Adrenal gland (tissue), 5 donors: ENCODE results near the gene GRM5.

Source experiments
- POLR2A ChIP-seq, 2 donors: fragments of 450-650 bp; IDR thresholded peaks; one replicate each; pipeline ENCODE4 v1.6.1; 2017; ENCODE audit warnings: antibody characterized with exemption in 2 of 2, mild to moderate bottlenecking in 2 of 2, moderate library complexity in 1 of 2
- TF ChIP-seq, protein P1 (sequence below), 6 experiments: fragments of 450-650 bp in 4 of 6; fragments of 200-600 bp in 2 of 6; sonication (generic) in 1 of 6; IDR thresholded peaks; 1 replicate in 5 of 6; 2 replicates in 1 of 6; pipeline versions ENCODE4 v1.5.1 to v1.8.0; 2016 to 2021; ENCODE audit warnings: antibody characterized with exemption in 6 of 6, mild to moderate bottlenecking in 2 of 6, moderate library complexity in 1 of 6
- donor health status: DM: no; HTN: no; CAD: no.

DNA sequence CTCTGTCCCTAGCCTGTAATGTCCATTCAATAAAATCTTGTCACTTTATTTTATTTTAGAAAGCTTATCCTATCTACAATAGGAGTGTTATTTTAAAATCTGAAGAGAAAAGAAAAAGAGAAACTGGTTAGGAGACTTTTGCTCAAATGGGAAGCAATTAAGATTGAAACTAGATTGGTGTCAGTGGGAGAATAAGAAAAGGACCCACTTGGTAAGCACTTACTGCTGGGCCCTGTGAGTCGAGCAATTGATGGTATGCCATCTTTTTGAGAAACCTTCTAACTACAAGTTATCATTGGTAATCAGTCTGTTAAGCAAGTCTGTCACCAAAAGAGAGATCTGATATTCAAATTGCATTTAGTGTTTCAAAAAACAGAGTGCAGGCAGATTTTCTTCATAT lies 258.4 kb downstream of the GRM5 start:
- TF ChIP-seq, protein P1, sequence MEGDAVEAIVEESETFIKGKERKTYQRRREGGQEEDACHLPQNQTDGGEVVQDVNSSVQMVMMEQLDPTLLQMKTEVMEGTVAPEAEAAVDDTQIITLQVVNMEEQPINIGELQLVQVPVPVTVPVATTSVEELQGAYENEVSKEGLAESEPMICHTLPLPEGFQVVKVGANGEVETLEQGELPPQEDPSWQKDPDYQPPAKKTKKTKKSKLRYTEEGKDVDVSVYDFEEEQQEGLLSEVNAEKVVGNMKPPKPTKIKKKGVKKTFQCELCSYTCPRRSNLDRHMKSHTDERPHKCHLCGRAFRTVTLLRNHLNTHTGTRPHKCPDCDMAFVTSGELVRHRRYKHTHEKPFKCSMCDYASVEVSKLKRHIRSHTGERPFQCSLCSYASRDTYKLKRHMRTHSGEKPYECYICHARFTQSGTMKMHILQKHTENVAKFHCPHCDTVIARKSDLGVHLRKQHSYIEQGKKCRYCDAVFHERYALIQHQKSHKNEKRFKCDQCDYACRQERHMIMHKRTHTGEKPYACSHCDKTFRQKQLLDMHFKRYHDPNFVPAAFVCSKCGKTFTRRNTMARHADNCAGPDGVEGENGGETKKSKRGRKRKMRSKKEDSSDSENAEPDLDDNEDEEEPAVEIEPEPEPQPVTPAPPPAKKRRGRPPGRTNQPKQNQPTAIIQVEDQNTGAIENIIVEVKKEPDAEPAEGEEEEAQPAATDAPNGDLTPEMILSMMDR (IDR thresholded peaks at IDR 0.05) = no peak
- TF ChIP-seq POLR2A (IDR thresholded peaks at IDR 0.05) = no peak
